Stimulated activated CD4-positive, alpha-beta T cell treated with anti-CD3 and anti-CD28 coated beads, Interleukin-15, amount 100 ng/mL, for 48 hours (primary cell): ENCODE data around the gene SAMD10.
A peak's percentile ranks its signal among the peaks of the same experiment; 100 is the strongest.
"Not testable (repeated sequence)": the region's sequence is repeated elsewhere in the genome, so short reads cannot be mapped to it uniquely, and the experiment has no call there.

Source experiments
- DNase-seq, 2 donors: peaks; one replicate each; pipeline ENCODE4 v3.0.0-alpha.2; 2020; ENCODE audit warnings: low read depth in 2 of 2

The SAMD10 gene

GRCh38 chr20:63968928-63969760, 10.3 kb downstream of the SAMD10 start:
- no peak for DNase-seq

GRCh38 chr20:63968136-63968927, 11.1 kb downstream of the SAMD10 start:
- DNase-seq: no peak

- DNase-seq: no peak
Observed at GRCh38 chr20:63967330-63968135, 11.9 kb downstream of the SAMD10 start.

- no peak for DNase-seq
Observed at GRCh38 chr20:63966944-63967322, 12.5 kb downstream of the SAMD10 start.

DNA sequence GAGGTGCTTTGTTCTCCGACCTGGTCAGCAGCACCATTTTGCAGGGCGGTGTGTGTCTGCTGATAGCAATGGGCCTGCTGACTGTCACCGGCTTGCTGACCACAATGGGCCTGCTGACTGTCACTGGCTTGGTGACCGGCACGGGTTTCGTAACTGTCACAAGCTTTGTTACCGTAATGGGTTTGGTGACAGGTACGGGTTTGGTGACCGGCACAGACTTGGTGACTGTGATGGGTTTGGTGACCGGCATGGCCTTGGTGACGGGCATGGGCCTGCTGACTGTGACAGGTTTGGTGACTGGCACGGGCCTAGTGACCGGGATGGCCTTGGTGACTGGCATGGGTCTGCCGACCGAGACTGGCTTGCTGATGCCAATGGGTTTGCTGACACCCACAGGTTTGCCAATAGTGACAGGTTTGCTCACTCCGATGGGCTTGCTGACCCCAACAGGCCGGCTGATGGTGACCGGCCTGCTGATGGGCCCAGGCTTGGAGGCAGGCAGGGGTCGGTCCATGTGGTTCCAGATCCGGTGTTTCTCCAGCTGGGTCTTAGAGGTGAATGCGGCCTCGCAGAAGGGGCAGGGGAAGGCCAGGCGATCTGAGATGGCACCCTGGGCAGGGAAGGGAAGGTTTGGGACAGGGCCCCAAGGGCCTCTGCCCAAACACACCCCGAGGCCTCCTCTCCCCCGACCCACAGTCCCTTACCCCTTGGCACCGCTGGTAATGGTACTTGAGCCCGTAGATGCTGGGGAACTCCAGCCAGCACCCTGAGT, 13.1 kb downstream of the SAMD10 start:
- DNase-seq: no peak

DNA sequence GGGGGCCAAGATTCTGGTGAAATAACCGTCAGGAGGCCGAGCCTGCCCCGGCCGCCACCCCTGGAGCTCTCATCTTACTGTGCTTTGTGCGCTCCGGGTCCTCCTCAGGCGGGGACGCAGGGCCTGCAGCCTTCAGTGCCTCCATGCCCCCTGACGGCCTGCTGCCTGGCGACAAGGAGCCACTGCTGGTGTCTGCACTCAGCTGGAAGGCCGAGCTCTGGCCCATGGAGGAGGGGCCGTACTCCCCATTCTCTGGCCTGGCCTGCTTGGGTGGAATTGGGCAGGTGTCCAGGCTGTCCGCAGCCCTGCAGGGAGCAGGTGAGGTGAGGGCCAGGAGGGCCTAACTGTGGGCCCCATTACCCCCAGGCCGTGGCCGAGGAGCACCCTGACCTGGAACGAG, 15.0 kb downstream of the SAMD10 start:
- DNase-seq: no peak

GRCh38 chr20:63963784-63964301, 15.6 kb downstream of the SAMD10 start:
- no peak for DNase-seq

- DNase-seq: no peak
Observed at GRCh38 chr20:63963348-63963741, 16.1 kb downstream of the SAMD10 start.

DNA sequence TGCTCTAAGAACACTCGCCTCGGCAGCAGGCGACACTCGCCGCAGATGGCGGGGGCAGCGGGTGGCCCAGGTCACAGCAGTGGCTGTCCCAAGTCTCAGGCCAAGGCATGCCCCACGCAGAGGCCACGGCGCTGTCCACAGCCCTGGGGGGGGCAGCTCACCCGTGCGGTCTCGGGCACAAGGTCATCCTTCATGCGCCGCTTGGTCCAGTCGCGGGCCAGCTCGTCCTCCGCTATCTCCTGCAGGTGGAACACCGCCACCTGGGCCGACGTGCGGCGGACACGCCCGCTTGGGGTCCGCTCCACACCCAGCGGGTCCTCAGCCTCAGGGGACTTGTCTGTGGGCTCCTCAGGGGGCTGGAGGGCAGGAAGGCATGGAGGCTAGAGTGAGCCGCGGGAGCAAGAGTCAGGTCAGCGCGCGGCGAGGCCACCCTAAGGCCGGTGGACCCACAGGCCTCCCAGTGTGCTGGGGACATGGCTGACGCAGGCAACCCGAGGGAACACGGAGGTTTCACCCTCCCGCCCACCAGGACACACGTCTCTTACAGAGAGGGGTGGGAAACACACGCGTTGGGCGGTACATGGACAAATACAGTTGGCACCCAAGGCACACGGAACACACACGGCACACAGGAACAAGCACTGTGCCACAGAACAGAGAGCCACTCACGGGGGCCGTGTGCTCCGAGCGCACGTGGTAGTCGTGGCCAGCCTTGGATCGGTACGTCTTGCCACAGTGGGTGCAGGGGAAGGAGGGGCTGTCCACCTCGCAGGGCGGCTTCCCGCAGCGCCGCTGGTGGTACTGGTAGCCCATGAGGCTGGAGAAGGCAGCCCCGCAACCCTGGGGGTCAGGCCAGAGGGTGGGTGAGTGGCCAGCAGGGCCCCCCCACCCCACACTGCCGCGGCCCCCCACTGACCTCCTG, 16.8 kb downstream of the SAMD10 start:
- no peak for DNase-seq

DNA sequence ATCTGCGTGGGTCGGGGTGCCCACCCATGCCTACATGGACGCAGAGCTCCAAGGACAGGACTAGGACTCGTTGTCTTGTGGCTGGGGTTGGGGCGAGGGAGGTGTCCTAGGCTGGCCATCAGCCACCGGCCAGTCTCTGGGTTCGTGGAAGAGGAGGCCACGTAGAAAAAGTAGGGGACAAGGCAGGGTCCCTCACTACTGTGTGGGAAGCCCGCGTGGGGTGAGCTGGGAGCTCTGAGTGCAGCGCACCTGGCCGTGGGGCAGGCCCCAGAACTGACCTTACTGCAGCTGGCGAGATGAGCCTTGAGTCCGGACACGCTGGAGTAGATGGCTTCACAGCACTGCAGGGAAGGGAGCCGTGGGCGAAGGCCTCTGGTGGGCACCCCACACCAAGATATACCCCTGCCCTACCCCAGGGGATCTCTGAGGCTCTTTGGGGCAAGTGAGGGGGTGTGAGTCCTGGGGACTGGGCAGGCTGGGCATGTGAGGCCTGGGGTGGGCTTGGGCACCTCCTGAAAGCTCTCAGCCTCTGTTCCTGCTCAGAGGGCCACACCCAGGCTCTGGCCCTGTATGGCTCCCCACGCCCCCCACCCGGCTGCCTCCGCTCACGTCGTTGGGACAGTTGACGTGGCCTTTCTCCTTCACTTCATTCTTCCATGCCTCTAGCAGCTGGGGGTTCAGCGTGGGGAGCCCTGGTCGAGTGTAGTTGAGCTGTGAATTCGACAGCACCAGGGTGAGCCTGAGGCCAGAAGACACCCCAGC, 17.6 kb downstream of the SAMD10 start:
- DNase-seq: no peak

DNA sequence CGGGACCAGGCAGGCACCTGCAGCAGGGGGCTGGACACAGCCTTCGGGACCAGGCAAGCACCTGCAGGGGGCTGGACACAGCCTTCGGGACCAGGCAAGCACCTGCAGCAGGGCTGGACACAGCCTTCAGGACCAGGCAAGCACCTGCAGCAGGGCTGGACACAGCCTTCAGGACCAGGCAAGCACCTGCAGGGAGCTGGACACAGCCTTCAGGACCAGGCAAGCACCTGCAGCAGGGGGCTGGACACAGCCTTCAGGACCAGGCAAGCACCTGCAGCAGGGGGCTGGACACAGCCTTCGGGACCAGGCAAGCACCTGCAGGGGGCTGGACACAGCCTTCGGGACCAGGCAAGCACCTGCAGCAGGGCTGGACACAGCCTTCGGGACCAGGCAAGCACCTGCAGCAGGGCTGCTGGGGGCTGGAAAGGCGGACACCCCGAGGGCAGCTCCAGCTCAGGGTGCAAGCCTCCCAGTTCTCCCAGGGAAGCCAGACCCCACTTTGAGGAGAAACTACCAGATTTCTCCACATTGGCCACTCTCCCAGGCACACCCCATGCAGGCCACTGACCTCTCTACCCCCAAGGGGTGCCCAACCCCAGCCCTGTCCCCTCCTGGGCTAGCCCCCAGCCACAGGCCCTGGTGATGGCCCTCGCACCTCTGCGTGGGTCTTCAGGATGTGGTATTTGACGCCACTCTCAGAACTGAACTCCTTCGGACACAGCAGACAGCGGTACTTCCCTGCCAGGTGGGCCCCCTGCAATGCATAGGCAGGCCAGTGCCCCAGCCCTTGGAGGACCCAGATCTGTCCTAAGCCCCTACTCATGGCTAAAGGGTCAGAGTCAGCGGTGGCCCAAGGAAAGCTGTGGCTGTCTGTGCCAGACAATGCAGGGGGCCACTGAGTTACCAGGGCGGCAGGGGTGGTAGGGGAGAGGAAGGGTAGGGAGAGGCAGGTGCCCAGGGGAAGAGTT, 18.5 kb downstream of the SAMD10 start:
- DNase-seq: not testable (repeated sequence)

GRCh38 chr20:63959699-63960075, 19.8 kb downstream of the SAMD10 start:
- DNase-seq: no peak

GRCh38 chr20:63958964-63959698, 20.3 kb downstream of the SAMD10 start:
- no peak for DNase-seq

GRCh38 chr20:63958471-63958870, 21.0 kb downstream of the SAMD10 start:
- no peak for DNase-seq

DNA sequence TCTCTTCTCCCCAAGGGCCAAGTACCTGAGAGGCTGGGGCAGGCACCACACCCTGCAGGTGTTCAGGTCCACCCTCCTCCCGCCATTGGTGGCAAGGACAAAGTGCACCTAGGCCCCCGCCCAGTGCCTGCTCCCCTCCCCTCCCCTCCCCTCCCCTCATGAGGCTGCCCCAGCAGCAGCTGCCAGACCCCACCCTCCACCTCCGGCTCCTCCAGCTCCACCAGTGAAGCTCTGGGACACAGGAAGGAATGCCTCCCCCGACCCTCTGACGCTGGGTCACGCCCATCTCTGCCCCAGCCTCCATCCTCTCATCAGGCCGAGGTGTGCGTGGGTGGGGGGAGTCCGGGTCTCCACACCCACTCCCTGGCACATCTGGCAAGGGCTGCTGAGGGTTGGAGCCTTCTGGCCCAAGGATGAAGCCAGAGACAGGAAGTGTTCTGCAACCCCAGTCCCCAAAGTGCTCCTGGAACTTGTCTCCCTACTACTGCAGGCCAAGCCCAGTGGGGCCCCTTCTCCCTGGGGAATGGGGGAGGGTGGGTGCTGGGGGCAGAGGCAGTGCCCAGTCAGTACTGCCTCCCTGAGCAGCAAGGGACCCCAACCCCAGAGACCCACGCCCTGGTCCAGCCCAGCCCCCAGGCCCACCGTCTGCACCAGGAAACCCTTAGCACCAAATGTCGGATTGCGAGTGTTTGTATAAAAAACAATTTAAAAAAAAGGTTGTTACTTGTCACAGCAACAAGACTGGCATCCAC, 21.6 kb downstream of the SAMD10 start:
- no peak for DNase-seq

DNA sequence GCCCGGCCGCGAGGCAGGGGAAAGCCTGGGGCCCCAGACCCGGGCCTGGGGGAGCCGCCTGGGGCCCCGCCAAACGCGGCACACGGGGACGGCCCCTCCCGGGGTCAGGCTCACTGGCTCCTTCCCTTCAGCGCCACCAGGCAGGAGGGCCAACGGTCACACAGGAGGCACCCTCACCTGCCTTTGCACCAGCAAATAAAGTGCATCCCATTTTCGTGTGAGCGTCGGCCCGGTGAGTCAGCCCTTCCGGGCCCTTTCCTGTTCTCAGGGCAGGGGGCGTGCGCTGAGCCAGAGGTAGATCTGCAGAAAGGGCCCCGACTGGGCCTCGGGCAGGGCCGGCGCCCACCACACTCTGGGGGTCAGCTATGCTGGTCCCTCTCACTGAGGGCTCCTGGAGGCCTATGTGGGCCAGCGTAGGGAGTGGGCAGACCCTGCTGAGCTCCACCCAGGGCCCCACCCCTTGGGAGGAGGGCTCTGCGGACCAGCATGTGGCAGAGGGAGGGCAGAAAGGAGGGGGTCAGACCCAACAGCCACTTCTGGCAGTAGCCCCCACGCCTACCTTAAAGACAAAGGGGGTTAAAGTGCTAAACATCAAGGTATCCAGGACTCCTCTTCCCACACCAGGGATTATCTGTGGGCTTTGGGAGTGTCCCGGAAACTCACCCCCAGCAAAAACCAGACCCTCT, 22.3 kb downstream of the SAMD10 start:
- peak in 1 of 2 donors; percentile 70 for DNase-seq
